Measurements from ENCODE around the gene RNF5. TPM values are rescaled to one million over a fixed set of nuclear protein-coding genes. Genes with fewer than 3 reads are reported as not detected.

RNF5 gene
- total and polyA plus RNA-seq, 9 of the 15 experiments (the other 6 are each of a cell fraction or from before 2014, with no cell fraction given) = 62.2 to 245 (median 129) TPM

GRCh38 chr6:32194825-32195651 is 16.8 kb downstream of the RNF5 start (continued):
- TF ChIP-seq THRB (CRISPR knock-in tag; conservative IDR thresholded peaks at IDR 0.05) (peak; percentile 72; the same call in 1 of the 2 replicates), BACH1 (tag; IDR thresholded peaks at IDR 0.05) (0 out of 2 replicates have a peak, but pooled peaks have one; percentile 29), MTA3 (IDR thresholded peaks at IDR 0.05; ENCODE audit: borderline replicate concordance) (no peak), TEAD4 (IDR thresholded peaks at IDR 0.05; ENCODE audit: low read length) (no peak; the same call in none of the 2 replicates), TEAD4 (CRISPR knock-in tag; IDR thresholded peaks at IDR 0.05; ENCODE audit: borderline replicate concordance) (no peak), ATF3 (IDR thresholded peaks at IDR 0.05) (no peak), ATF3 (CRISPR knock-in tag; conservative IDR thresholded peaks at IDR 0.05) (no peak), ZNF316 (IDR thresholded peaks at IDR 0.05) (no peak), MGA (IDR thresholded peaks at IDR 0.05) (no peak; the same call in 1 of the 2 replicates), JUN (IDR thresholded peaks at IDR 0.05; ENCODE audit: borderline replicate concordance, low read depth, low read length) (0 out of 2 replicates have a peak, but pooled peaks have one; percentile 19), JUN (CRISPR knock-in tag; IDR thresholded peaks at IDR 0.05; ENCODE audit: borderline replicate concordance) (no peak), FIP1L1 (IDR thresholded peaks at IDR 0.05; ENCODE audit: low read depth, low read length, poor library complexity, severe bottlenecking) (no peak)

Measured in K562 (cell line).